IgD-negative memory B cell (primary cell): ENCODE data around the gene SRRT. TPM values are rescaled to one million over a fixed set of nuclear protein-coding genes. Genes with fewer than 3 reads are reported as not detected.
"Not testable (repeated sequence)": the region's sequence is repeated elsewhere in the genome, so short reads cannot be mapped to it uniquely, and the experiment has no call there.

Source experiments
- H3K27ac Mint-ChIP-seq, 3 donors: one replicate each; pipeline ENCODE4 v1.8.0; 2020 to 2022; ENCODE audit warnings: mild to moderate bottlenecking in 3 of 3, mixed read lengths in 3 of 3, moderate library complexity in 1 of 3
- H3K27me3 Mint-ChIP-seq: one replicate; pipeline ENCODE4 v1.8.0; 2021; ENCODE audit warnings: mixed read lengths
- H3K36me3 Mint-ChIP-seq: one replicate; pipeline ENCODE4 v1.8.0; 2020; ENCODE audit warnings: mild to moderate bottlenecking, mixed read lengths
- H3K4me1 Mint-ChIP-seq, 3 donors: one replicate each; pipeline ENCODE4 v1.8.0; 2020 to 2022; ENCODE audit warnings: mixed read lengths in 3 of 3, mild to moderate bottlenecking in 1 of 3
- H3K4me3 Mint-ChIP-seq, 4 donors: one replicate each; pipeline ENCODE4 v1.8.0; 2020 to 2022; ENCODE audit warnings: mild to moderate bottlenecking in 4 of 4, mixed read lengths in 4 of 4, moderate library complexity in 3 of 4
- H3K9me3 Mint-ChIP-seq, 3 donors: one replicate each; pipeline ENCODE4 v1.8.0; 2020 to 2021; ENCODE audit warnings: mixed read lengths in 3 of 3, mild to moderate bottlenecking in 1 of 3
- polyA plus RNA-seq: library from polyadenylated mRNA; unstranded; fragments of 300-500 nt; fragmentation: Illumina TruSeq; gene quantifications from one replicate; pipeline ENCODE4 v1.2.3, GENCODE V29; 2021

SRRT gene
- polyA plus RNA-seq, 1 donor from 2014 or later: 79.7 TPM

- peak overlapping the region in 1 of 4 donors; percentile 2 for H3K4me3 Mint-ChIP-seq
- H3K9me3 Mint-ChIP-seq: peaks cover 0 to 1% (median 0%) of the 10 kb centered on the region in 3 donors
- peak overlapping the region in 1 of 3 donors; percentile 32 for H3K27ac Mint-ChIP-seq
- peaks cover 3 to 8% (median 4%) of the 10 kb centered on the region in 3 donors for H3K4me1 Mint-ChIP-seq
- H3K27me3 Mint-ChIP-seq: no peaks in the 10 kb centered on the region
- no peaks in the 10 kb centered on the region for H3K36me3 Mint-ChIP-seq
Observed at GRCh38 chr7:100840470-100841100, 34.3 kb upstream of the SRRT start.

- Mint-ChIP-seq H3K4me1 (peaks cover 3 to 5% (median 4%) of the 10 kb centered on the region in 3 donors), H3K27me3 (no peaks in the 10 kb centered on the region), H3K9me3 (no peaks in the 10 kb centered on the region), H3K4me3 (peak overlapping the region in 1 of 4 donors; percentile 22), H3K27ac (peak overlapping the region in 1 of 3 donors; percentile 33), H3K36me3 (peaks cover 1% of the 10 kb centered on the region)
Observed at GRCh38 chr7:100847360-100847759, 27.5 kb upstream of the SRRT start.

GRCh38 chr7:100852048-100852872 lies 22.6 kb upstream of the SRRT start, which contains the start of gene SLC12A9:
Gene SLC12A9 (plus strand): TSS chr7:100852713. CDS start chr7:100854198, 1,485 bp downstream.
- Mint-ChIP-seq H3K36me3 (no peaks in the 10 kb centered on the region), H3K4me1 (peaks cover 4 to 10% (median 7%) of the 10 kb centered on the region in 3 donors), H3K27ac (peak within 1 kb of the TSS; percentile 79 to 93 (median 92)), H3K27me3 (no peaks in the 10 kb centered on the region), H3K9me3 (no peaks in the 10 kb centered on the region), H3K4me3 (peak within 1 kb of the TSS; percentile 85 to 98 (median 92))

- H3K36me3 Mint-ChIP-seq: no peaks in the 10 kb centered on the region
- H3K27me3 Mint-ChIP-seq: no peaks in the 10 kb centered on the region
- H3K27ac Mint-ChIP-seq: peak overlapping the region in 1 of 3 donors; percentile 59
- no peaks in the 10 kb centered on the region for H3K9me3 Mint-ChIP-seq
- H3K4me1 Mint-ChIP-seq: peaks cover 4 to 10% (median 7%) of the 10 kb centered on the region in 3 donors
- H3K4me3 Mint-ChIP-seq: peak overlapping the region in 2 of 4 donors; percentile 85 to 96
Observed at GRCh38 chr7:100854146-100854895, 20.6 kb upstream of the SRRT start.

GRCh38 chr7:100854899-100855298 lies 20.0 kb upstream of the SRRT start:
- H3K27me3 Mint-ChIP-seq, H3K9me3 Mint-ChIP-seq, H3K27ac Mint-ChIP-seq, H3K36me3 Mint-ChIP-seq, H3K4me3 Mint-ChIP-seq: not testable (repeated sequence)
- peaks cover 4 to 10% (median 10%) of the 10 kb centered on the region in 3 donors for H3K4me1 Mint-ChIP-seq

GRCh38 chr7:100855515-100855914 lies 19.4 kb upstream of the SRRT start:
- peaks cover 4 to 11% (median 10%) of the 10 kb centered on the region in 3 donors for H3K4me1 Mint-ChIP-seq
- no peaks in the 10 kb centered on the region for H3K27me3 Mint-ChIP-seq
- H3K27ac Mint-ChIP-seq: peak overlapping the region in 1 of 3 donors; percentile 93
- H3K9me3 Mint-ChIP-seq: no peaks in the 10 kb centered on the region
- H3K36me3 Mint-ChIP-seq: no peaks in the 10 kb centered on the region
- H3K4me3 Mint-ChIP-seq: peak overlapping the region in 1 of 4 donors; percentile 33

- peaks cover 4 to 9% (median 6%) of the 10 kb centered on the region in 3 donors for H3K4me1 Mint-ChIP-seq
- no peak overlapping the region for H3K27ac Mint-ChIP-seq
- no peaks in the 10 kb centered on the region for H3K9me3 Mint-ChIP-seq
- no peaks in the 10 kb centered on the region for H3K27me3 Mint-ChIP-seq
- peak overlapping the region in 1 of 4 donors; percentile 40 for H3K4me3 Mint-ChIP-seq
- H3K36me3 Mint-ChIP-seq: no peaks in the 10 kb centered on the region
Observed at GRCh38 chr7:100856871-100857282, 18.0 kb upstream of the SRRT start.

- Mint-ChIP-seq H3K27me3 (no peaks in the 10 kb centered on the region), H3K4me3 (peak overlapping the region in 1 of 4 donors; percentile 33), H3K36me3 (no peaks in the 10 kb centered on the region), H3K9me3 (no peaks in the 10 kb centered on the region), H3K4me1 (peaks cover 2 to 5% (median 4%) of the 10 kb centered on the region in 3 donors), H3K27ac (peak overlapping the region in 1 of 3 donors; percentile 58)
Observed at GRCh38 chr7:100859856-100860255, 15.0 kb upstream of the SRRT start.

GRCh38 chr7:100860702-100861615 lies 13.9 kb upstream of the SRRT start:
- H3K9me3 Mint-ChIP-seq: no peaks in the 10 kb centered on the region
- peaks cover 0 to 4% (median 0%) of the 10 kb centered on the region in 3 donors for H3K4me1 Mint-ChIP-seq
- no peak overlapping the region for H3K4me3 Mint-ChIP-seq
- H3K27ac Mint-ChIP-seq: no peak overlapping the region
- H3K27me3 Mint-ChIP-seq: no peaks in the 10 kb centered on the region
- no peaks in the 10 kb centered on the region for H3K36me3 Mint-ChIP-seq

GRCh38 chr7:100861616-100861985 lies 13.3 kb upstream of the SRRT start:
- H3K4me3 Mint-ChIP-seq: no peak overlapping the region
- no peaks in the 10 kb centered on the region for H3K27me3 Mint-ChIP-seq
- H3K27ac Mint-ChIP-seq: no peak overlapping the region
- H3K4me1 Mint-ChIP-seq: peaks cover 0 to 4% (median 0%) of the 10 kb centered on the region in 3 donors
- no peaks in the 10 kb centered on the region for H3K9me3 Mint-ChIP-seq
- H3K36me3 Mint-ChIP-seq: no peaks in the 10 kb centered on the region

- Mint-ChIP-seq H3K36me3 (no peaks in the 10 kb centered on the region), H3K4me3 (peak overlapping the region in 1 of 4 donors; percentile 17), H3K9me3 (no peaks in the 10 kb centered on the region), H3K27me3 (no peaks in the 10 kb centered on the region), H3K27ac (no peak overlapping the region), H3K4me1 (peaks cover 4 to 5% (median 4%) of the 10 kb centered on the region in 3 donors)
Observed at GRCh38 chr7:100863406-100863950, 11.4 kb upstream of the SRRT start.

- H3K36me3 Mint-ChIP-seq: no peaks in the 10 kb centered on the region
- H3K9me3 Mint-ChIP-seq: no peaks in the 10 kb centered on the region
- peaks cover 4 to 5% (median 4%) of the 10 kb centered on the region in 3 donors for H3K4me1 Mint-ChIP-seq
- H3K27me3 Mint-ChIP-seq: no peaks in the 10 kb centered on the region
- peak overlapping the region in 1 of 4 donors; percentile 54 for H3K4me3 Mint-ChIP-seq
- peak overlapping the region in 1 of 3 donors; percentile 39 for H3K27ac Mint-ChIP-seq
Observed at GRCh38 chr7:100864263-100864845, 10.5 kb upstream of the SRRT start.

- Mint-ChIP-seq H3K27ac (peak overlapping the region in 1 of 3 donors; percentile 42), H3K4me1 (peaks cover 0 to 5% (median 4%) of the 10 kb centered on the region in 3 donors), H3K27me3 (no peaks in the 10 kb centered on the region), H3K36me3 (no peaks in the 10 kb centered on the region), H3K4me3 (peak overlapping the region in 2 of 4 donors; percentile 34 to 75), H3K9me3 (no peaks in the 10 kb centered on the region)
Observed at GRCh38 chr7:100865372-100865911, 9.5 kb upstream of the SRRT start.
